Kidney (tissue), 14 donors: Measurements from ENCODE around the gene ITGB8. TPM values are rescaled to one million over a fixed set of nuclear protein-coding genes. Genes with fewer than 3 reads are reported as not detected.
A peak's percentile ranks its signal among the peaks of the same experiment; 100 is the strongest.

Source experiments
- DNase-seq, 5 donors: peaks; one replicate each; pipeline ENCODE4 v3.0.0-alpha.2; 2013 to 2020
- FAIRE-seq: peaks from 2 replicates; lab custom pipeline; 2012; peaks lifted over from hg19 to GRCh38; lab: Jason Lieb, UNC
- H3K27ac ChIP-seq, 2 donors: one replicate each; pipeline ENCODE4 v1.7.0; 2013; ENCODE audit warnings: low read depth in 2 of 2, low read length in 2 of 2, inconsistent platforms in 1 of 2
- H3K27me3 ChIP-seq: one replicate; pipeline ENCODE4 v1.7.1; 2013; ENCODE audit warnings: low read length, inconsistent platforms; ENCODE audit not compliant: control insufficient read depth, insufficient read depth
- H3K36me3 ChIP-seq, 3 donors: one replicate each; pipeline versions ENCODE4 v1.7.0 to v1.7.1; 2013; ENCODE audit warnings: low read length in 3 of 3, control low read depth in 1 of 3, inconsistent platforms in 1 of 3; ENCODE audit not compliant: insufficient read depth in 3 of 3, control insufficient read depth in 2 of 3
- H3K4me1 ChIP-seq, 3 donors: one replicate each; pipeline versions ENCODE4 v1.7.0 to v1.7.1; 2013; ENCODE audit warnings: low read length in 3 of 3, inconsistent platforms in 1 of 3, low read depth in 1 of 3; ENCODE audit not compliant: control insufficient read depth in 2 of 3, insufficient read depth in 2 of 3
- H3K4me3 ChIP-seq, 3 donors: one replicate each; pipeline versions ENCODE4 v1.7.0 to v1.8.1; 2013; ENCODE audit warnings: low read length in 3 of 3, control low read depth in 1 of 3, inconsistent platforms in 1 of 3
- H3K9ac ChIP-seq, 3 donors: one replicate each; pipeline versions ENCODE4 v1.7.0 to v1.7.1; 2013; ENCODE audit warnings: low read length in 3 of 3, control low read depth in 1 of 3, inconsistent platforms in 1 of 3
- H3K9me3 ChIP-seq, 3 donors: one replicate each; pipeline versions ENCODE4 v1.7.0 to v1.7.1; 2013; ENCODE audit warnings: low read length in 3 of 3, control low read depth in 1 of 3, inconsistent platforms in 1 of 3; ENCODE audit not compliant: control insufficient read depth in 2 of 3, insufficient read depth in 1 of 3
- intact Hi-C: fragments of 100-400 bp; cut with DNase I; formaldehyde crosslinking; loops from one replicate; pipeline ENCODE4 v1.11.1; 2022
- polyA plus RNA-seq: library from polyadenylated mRNA; stranded (reverse); fragments of 350-450 nt; fragmentation: Illumina TruSeq; extraction: RNeasy Lipid Tissue Mini Kit (QIAGEN cat#74804); gene quantifications from one replicate; pipeline ENCODE4 v1.2.3, GENCODE V29; 2014; ENCODE audit warnings: low read depth, low replicate concordance; ENCODE audit not compliant: insufficient read depth
- total RNA-seq: library from RNA; stranded (reverse); fragmentation: NEBNext Ultra II Directional; extraction: Animal tissue kit (Norgen Biotek cat#: 25700); gene quantifications from one replicate; pipeline ENCODE4 v1.2.1, GENCODE V29; 2021
- TF ChIP-seq, protein P1 (sequence below): IDR thresholded peaks from 3 replicates; pipeline ENCODE4 v1.5.1; 2012; ENCODE audit warnings: mild to moderate bottlenecking, moderate library complexity, borderline replicate concordance; ENCODE audit not compliant: insufficient read depth; ENCODE audit errors: extremely low read depth
- donor health status: control.
- donor health status: control.
- donor health status: control.
- donor health status: control.
- donor health status: control.
- donor health status: DM: yes; HTN: yes; CAD: no.
- donor health status: Normal renal cell carcinoma (clear cell type).

Gene ITGB8
- total and polyA plus RNA-seq, 2 donors from 2014 or later: 10.3 to 213 TPM

DNA sequence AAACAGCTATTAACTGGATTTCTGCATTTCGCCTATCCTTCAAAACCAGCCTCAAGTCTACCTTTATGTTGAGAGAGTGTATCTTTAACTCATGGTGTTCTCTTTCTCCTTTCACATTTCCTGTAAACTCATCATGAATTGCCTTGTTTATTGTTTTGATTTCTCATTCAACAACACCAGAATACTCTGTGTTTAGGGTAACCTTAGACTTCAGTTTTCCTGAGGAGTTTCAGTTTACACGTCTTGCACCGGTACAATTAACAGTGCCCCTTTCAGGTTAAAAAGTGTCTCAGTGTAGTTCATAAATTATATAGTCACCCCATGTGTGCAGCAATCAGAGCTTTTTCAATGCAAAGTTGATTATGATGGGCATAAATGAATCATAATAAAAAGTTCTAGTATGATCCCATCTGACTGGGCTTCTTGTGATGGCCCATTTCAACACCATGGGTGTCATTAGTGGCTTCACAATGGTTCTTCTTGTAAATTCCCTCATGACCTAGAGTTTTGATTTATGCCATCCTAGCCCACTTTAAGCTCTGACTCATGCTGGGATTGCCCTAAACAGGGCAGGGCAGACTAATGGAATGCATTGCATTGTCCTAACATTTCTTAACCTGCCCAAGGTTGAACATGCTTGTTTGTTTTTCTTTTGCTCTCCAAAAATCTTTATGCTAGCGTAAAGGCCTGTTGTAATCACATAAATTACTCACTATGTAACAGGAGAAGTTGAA, 22.0 kb downstream of the ITGB8 start:
- no peaks in the 10 kb centered on the region for H3K36me3 ChIP-seq
- no peaks in the 10 kb centered on the region for H3K9me3 ChIP-seq
- no peaks in the 10 kb centered on the region for H3K27me3 ChIP-seq
- intact Hi-C loops: no loop called here
- no peak overlapping the region for H3K4me3 ChIP-seq
- TF ChIP-seq, protein P1, sequence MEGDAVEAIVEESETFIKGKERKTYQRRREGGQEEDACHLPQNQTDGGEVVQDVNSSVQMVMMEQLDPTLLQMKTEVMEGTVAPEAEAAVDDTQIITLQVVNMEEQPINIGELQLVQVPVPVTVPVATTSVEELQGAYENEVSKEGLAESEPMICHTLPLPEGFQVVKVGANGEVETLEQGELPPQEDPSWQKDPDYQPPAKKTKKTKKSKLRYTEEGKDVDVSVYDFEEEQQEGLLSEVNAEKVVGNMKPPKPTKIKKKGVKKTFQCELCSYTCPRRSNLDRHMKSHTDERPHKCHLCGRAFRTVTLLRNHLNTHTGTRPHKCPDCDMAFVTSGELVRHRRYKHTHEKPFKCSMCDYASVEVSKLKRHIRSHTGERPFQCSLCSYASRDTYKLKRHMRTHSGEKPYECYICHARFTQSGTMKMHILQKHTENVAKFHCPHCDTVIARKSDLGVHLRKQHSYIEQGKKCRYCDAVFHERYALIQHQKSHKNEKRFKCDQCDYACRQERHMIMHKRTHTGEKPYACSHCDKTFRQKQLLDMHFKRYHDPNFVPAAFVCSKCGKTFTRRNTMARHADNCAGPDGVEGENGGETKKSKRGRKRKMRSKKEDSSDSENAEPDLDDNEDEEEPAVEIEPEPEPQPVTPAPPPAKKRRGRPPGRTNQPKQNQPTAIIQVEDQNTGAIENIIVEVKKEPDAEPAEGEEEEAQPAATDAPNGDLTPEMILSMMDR: no peak
- no peak overlapping the region for H3K27ac ChIP-seq
- peaks cover 0 to 9% (median 4%) of the 10 kb centered on the region in 3 donors for H3K4me1 ChIP-seq
- FAIRE-seq: no peak
- no peak overlapping the region for H3K9ac ChIP-seq
- peak in 1 of 5 donors; percentile 24 for DNase-seq

DNA sequence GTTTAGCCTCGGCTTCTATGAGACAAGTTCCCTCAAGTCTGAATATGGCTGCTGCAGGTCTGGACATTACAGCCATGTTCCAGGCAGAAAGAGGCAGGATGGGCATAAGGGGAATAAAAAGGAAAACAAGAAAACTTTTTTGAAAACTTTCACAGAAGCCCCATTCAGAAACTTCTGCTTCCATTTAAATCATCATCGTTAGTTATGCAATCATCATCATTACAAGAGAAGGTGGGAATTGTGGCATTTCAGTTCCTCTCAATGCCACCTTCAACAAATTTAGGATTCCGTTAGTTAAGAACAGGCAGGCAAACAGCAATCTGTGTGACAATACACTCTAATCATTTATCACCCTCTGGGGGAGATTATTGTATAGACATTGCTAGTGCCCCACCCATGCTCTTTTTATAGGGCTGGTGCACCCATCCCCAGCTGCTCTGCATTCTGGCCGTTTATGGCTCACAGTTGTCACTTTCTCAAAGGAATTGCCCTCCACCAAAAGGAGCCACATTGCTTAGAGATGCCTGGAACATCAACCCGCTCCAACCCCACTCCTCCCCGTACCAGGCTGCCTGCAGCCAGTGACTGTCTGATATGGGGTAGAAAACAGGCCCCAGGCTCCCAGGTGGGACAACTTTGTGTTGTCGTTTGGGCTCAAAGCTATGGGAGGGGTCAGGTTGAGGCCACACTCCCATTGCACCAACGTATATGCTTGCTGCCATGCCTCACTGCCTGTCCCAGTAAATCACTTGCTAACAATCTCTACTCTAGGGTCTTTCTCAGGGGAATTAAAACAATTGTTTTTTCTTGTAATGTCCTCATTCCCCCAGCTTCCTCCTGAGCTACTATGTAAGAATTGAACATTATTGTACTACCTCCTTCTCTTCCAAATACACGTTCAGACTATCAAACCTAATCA, 24.2 kb downstream of the ITGB8 start:
- Histone ChIP-seq H3K4me1 (peaks cover 0 to 9% (median 4%) of the 10 kb centered on the region in 3 donors), H3K27me3 (no peaks in the 10 kb centered on the region), H3K9me3 (no peaks in the 10 kb centered on the region), H3K36me3 (no peaks in the 10 kb centered on the region), H3K27ac (no peak overlapping the region), H3K4me3 (no peak overlapping the region), H3K9ac (no peak overlapping the region)
- peak in 4 of 5 donors; percentile 43 to 76 (median 55) for DNase-seq
- TF ChIP-seq, protein P1: no peak
- intact Hi-C loops: no loop called here
- FAIRE-seq: no peak

DNA sequence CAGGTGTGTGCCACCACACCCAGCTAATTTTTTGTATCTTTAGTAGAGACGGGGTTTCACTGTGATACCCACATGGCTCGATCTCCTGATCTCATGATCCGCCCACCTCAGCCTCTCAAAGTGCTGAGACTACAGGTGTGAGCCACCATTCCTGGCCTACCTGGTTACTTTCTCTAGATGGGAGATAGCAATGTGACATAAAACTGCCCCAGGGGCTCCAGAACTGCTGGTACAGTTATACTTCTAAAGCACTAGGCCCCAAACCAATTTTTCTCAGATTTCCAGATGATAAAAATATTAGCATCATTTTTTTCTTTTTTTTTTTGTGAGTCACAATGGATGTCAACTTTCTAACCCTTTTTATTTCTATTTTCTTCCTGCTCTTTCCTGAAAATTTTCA, 27.4 kb downstream of the ITGB8 start:
- Histone ChIP-seq H3K4me3 (no peak overlapping the region), H3K27me3 (no peaks in the 10 kb centered on the region), H3K27ac (no peak overlapping the region), H3K9me3 (no peaks in the 10 kb centered on the region), H3K9ac (no peak overlapping the region), H3K4me1 (peaks cover 0 to 4% (median 0%) of the 10 kb centered on the region in 3 donors), H3K36me3 (no peaks in the 10 kb centered on the region)
- FAIRE-seq (no peak), DNase-seq (no peak)
- TF ChIP-seq, protein P1: no peak
- intact Hi-C loops: no loop called here
